GM23338 (cell line): ENCODE results near the gene ST3GAL2.

ENCODE experiments used
- CREB1 ChIP-seq: fragments of 250-450 bp; sonication (Bioruptor Pico); IDR thresholded peaks from 2 replicates; pipeline ENCODE4 v1.5.0; 2020; ENCODE audit warnings: low read depth, mild to moderate bottlenecking, moderate library complexity
- CTCF ChIP-seq, 2 experiments: fragments of 200-600 bp in 1 of 2; sonication (generic) in 1 of 2; conservative IDR thresholded peaks; 2 replicates each; pipeline versions ENCODE4 v1.5.1 to v1.6.1; 2016 to 2017; ENCODE audit warnings: antibody characterized with exemption in 2 of 2, low read depth in 2 of 2, mild to moderate bottlenecking in 2 of 2, moderate library complexity in 1 of 2
- EZH2 ChIP-seq: fragments of 200-600 bp; sonication (generic); IDR thresholded peaks from one replicate; pipeline ENCODE4 v1.8.0; 2017; ENCODE audit warnings: antibody characterized with exemption, mild to moderate bottlenecking, low read depth; ENCODE audit not compliant: unreplicated experiment
- NANOG ChIP-seq: IDR thresholded peaks from 2 replicates; pipeline ENCODE4 v1.6.1; 2016; ENCODE audit warnings: antibody characterized with exemption, borderline replicate concordance
- POLR2AphosphoS5 ChIP-seq: IDR thresholded peaks from 2 replicates; pipeline ENCODE4 v1.6.1; 2016; ENCODE audit warnings: antibody characterized with exemption, low read depth
- REST ChIP-seq: IDR thresholded peaks from one replicate; pipeline ENCODE4 v1.6.1; 2018; ENCODE audit warnings: antibody characterized with exemption; ENCODE audit not compliant: unreplicated experiment
- STAT1 ChIP-seq: IDR thresholded peaks from one replicate; pipeline ENCODE4 v1.6.1; 2016; ENCODE audit warnings: antibody characterized with exemption; ENCODE audit not compliant: unreplicated experiment

GRCh38 chr16:70453892-70454221, 15.0 kb upstream of the ST3GAL2 start:
- TF ChIP-seq CTCF (conservative IDR thresholded peaks at IDR 0.05; ENCODE audit: low read depth in 2 of 2) = no peak
- TF ChIP-seq REST = no peak
- no peak for TF ChIP-seq STAT1
- no peak for TF ChIP-seq EZH2
- TF ChIP-seq POLR2AphosphoS5 = no peak
- no peak for TF ChIP-seq CREB1 (CRISPR knock-in tag)
- no peak for TF ChIP-seq NANOG
